Urothelium cell line (cell line): Measurements from ENCODE around the gene NRG4.
"Not testable (repeated sequence)": the region's sequence is repeated elsewhere in the genome, so short reads cannot be mapped to it uniquely, and the experiment has no call there.

ENCODE experiments used
- DNase-seq: peaks from one replicate; pipeline ENCODE4 v3.0.0; 2011; ENCODE audit warnings: low spot score, mixed read lengths
- FAIRE-seq: peaks from 2 replicates; lab custom pipeline; 2011; peaks lifted over from hg19 to GRCh38; lab: Jason Lieb, UNC

The NRG4 gene, protein sequence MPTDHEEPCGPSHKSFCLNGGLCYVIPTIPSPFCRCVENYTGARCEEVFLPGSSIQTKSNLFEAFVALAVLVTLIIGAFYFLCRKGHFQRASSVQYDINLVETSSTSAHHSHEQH

GRCh38 chr15:76011627-76012551 is at the start of gene NRG4:
NRG4 (minus strand) TSS chr15:76012424; CDS start chr15:76011230, 1,194 bp downstream.
- DNase-seq (peak; percentile 39), FAIRE-seq (no peak)

DNA sequence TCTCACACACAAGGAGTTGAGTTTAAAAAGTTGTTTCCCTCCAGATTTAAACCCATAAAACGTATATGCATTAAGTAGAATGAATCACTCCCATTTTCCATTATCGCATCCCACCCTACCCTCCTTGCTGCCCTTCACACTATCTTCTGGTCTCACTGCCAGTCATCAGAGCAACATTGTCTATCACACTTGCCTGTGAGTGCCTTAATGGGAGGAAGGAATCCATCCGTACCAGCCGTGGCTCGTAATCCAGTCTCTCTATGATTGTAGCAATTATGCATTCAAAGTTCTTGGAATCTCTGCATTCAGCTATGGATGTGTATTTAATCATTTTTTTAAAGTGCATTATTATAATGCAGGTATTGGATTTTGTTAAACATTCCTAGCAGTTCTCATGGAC is 49.5 kb upstream of the NRG4 start:
- DNase-seq (no peak), FAIRE-seq (no peak)

GRCh38 chr15:76060118-76060989 is 48.1 kb upstream of the NRG4 start:
- FAIRE-seq (no peak), DNase-seq (no peak)

DNA sequence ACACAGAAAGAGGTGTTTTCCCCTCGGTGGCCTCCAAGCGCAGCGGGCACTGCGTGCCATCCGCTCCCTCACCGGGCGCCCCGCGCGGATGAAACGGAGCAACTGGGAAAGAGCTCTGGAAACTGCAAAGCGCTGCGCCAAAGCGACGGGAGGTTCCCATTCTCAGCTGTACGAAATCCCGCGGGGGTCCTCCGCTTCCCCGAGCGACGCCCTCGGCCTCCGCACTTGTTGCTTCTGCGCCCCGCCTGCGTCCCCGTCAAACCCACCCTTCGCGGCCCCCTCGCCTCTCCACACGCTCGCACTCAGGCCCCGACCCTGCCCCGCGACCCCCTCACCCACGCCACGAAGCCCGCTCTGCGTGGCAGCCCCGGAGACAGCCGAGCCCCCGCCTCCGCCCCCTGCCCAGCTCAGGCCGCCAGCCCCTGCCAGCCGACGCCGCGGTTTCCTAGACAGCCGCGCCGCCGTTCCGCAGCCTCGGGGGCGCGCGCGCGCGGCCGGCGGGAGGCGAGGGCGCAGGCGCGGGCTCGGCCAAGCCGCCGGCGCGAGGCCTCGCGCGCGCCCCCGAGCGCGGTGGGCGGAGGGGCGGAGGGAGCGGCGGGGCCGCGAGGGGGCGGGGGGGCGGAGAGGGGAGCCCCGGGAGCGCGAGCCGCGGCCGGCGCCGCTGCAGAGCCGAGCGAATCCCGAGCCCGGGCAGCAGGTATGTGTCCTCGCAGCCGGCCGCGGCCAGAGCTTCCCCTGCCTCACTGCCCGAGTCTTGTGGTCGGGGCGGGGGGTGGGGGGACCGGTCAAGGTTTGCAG is 47.3 kb upstream of the NRG4 start, which contains the start of gene TMEM266:
Gene TMEM266, plus strand, starts transcription at position 666 of the 798 bp plus-strand sequence. CDS start 74,279 bp downstream, outside the sequence.
- FAIRE-seq (peak; percentile 89), DNase-seq (peak; percentile 92)

GRCh38 chr15:76058714-76059319 is 46.6 kb upstream of the NRG4 start:
- peak; percentile 62 for FAIRE-seq
- peak; percentile 35 for DNase-seq

DNA sequence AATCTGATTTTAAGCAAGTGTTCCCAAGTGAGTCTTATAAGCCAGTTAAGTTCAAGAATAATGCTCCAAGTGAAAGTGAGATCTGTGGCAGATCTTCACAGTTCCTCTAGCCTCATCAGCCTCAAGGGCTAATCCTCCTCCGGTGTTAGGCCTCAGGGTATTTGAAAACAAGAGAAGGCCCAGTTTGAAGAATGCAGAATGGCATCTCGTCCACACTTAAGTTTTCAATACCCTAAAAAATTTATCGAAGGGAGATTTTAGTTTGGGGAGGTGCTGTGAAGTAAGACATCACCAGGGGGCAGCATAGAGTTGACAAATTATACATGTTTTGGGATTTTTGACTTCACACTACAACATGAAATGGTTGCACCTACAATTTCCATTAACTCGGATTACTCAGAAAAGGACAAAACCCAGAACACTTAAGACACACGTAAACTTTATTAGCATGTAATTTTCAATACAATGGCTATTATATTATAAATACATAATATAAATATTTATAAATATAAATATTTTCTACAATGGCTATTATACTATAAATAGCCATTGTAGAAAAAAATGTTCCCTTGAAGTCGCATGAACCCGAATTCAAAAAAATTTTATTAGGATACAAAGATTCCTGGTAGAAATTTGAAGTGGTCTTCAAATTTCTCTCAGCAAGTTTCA is 45.2 kb upstream of the NRG4 start:
- FAIRE-seq = no peak

DNA sequence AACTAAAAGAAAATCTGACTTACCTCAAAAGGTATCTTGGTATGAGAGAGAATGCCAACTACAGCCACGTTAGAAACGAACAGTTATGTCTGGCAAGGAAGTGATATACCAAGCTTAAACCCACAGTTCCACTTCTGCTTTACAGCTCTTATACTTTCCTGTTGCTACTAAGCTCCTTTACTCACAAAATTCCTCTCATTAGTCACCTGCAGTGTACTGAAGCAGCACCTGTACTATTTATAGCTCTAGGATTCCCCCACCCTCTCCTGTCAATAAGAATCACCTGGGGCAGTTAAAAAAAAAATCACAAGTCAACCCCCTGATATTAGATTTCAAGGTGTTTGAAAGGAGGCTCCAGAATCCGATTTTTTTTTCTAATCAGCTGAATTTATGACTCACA is 44.7 kb upstream of the NRG4 start:
- FAIRE-seq = no peak
- no peak for DNase-seq

More for the DNA sequence above, 45.2 kb upstream of the NRG4 start:
- DNase-seq = peak; percentile 44

GRCh38 chr15:76054201-76054600 is 42.0 kb upstream of the NRG4 start:
- FAIRE-seq, DNase-seq: not testable (repeated sequence)

DNA sequence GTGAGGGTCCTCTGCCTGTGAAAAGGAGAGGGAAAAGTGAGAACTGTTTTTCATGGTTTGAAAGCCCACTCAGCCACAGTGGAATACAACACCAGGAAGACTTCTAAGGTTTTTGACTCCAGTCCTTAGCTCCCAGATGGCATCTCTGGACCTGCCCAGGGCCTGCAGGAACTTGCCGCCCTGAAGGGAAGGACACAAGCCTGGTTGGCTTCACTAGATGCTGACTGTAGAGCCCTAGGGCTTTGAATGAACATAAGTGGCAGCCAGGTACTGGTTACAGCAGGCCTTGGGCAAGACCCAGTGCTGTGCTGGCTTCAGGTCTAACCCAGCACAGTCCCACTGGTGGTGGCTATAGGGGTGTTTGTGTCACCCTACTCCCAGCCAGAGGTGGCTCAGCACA is 26.3 kb upstream of the NRG4 start:
- DNase-seq = no peak
- FAIRE-seq = no peak

- FAIRE-seq (no peak), DNase-seq (no peak)
Measured at GRCh38 chr15:76035593-76035992, 23.4 kb upstream of the NRG4 start.

DNA sequence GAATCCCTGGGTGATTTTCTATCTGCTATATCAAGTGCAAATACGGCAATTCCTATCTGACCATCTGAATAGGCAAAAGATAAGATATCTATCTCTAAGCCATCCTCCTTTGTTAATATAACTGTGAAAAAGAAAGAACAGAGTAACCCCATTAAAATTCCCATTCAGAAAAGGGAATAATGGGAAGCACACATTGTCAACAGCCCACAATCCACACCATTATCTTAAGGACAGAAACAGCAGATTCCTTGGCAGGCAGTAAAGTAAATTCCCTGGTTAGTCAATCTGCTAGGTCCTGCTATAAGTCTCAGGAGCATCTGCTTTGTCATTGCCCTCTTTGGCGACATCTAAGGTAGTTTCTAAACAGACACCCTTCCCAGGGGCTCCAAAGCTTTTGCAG is 21.9 kb upstream of the NRG4 start:
- DNase-seq = no peak
- FAIRE-seq = no peak

- no peak for FAIRE-seq
Measured at GRCh38 chr15:76033438-76033837, 21.2 kb upstream of the NRG4 start.

DNA sequence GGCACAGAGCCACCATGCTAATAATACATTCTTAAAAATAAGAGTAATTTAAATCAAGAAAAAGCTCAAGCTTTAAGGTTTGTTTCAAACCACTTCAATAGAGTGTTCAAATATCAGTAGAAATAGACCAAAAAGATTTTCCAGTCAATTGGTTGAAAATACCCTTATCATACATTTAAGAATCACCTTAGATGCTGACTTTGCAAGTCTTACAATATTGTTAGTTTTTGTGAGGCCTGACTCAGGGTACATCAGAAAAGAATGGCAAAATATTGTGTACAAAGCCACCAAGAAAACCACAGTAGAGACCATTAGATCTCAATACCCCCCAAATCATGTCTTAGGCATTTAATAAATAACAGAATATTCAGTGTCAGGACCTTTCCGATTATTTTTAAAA is 19.8 kb upstream of the NRG4 start:
- FAIRE-seq (no peak), DNase-seq (no peak)

More at GRCh38 chr15:76033438-76033837, 21.2 kb upstream of the NRG4 start:
- no peak for DNase-seq

DNA sequence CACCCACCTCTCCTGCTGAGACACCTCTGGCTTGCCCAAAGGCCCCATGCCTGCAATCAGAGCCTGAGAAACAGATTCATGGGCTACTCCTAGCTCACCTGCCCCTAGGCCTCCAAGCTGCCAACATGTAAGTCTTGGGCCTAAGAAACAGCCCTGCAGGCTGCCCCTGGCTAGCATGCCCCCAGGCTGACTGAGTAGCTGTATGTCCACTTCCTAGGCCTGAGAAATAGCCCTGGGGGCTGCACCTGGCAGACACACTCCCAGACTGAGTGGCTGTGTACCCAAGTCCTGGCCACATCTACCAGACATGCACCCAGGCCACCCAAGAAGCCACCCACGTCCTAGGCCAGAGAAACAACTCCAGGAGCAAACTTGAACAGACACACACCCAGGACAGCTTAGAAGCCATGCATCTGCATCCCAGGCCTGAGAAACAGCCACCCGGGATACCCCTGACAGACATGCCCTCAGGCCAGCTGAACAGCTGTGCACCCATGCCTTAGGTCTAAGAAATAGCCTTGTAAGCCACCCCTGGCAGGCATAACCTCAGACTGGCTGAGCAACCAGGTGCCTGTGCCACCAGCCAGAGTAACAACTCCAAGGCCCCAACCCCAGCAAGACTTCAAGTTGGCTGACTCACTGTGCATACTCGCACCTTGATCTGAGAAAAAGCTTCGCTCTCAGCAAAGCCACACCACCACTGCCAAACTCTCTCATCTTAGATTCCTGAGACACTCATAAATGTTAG is 12.0 kb upstream of the NRG4 start:
- no peak for DNase-seq
- no peak for FAIRE-seq

DNA sequence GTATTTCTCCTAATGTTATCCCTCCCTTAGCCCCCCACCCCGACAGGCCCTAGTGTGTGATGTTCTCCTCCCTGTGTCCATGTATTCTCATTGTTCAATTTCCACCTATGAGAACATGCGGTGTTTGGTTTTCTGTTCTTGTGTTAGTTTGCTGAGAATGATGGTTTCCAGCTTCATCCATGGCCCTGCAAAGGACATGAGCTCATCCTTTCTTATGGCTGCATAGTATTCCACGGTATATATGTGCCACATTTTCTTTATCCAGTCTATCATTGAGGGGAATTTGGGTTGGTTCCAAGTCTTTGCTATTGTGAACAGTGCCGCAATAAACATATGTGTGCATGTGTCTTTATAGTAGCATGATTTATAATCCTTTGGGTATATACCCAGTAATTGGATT is 1.2 kb upstream of the NRG4 start:
- not testable (repeated sequence) for FAIRE-seq, DNase-seq

DNA sequence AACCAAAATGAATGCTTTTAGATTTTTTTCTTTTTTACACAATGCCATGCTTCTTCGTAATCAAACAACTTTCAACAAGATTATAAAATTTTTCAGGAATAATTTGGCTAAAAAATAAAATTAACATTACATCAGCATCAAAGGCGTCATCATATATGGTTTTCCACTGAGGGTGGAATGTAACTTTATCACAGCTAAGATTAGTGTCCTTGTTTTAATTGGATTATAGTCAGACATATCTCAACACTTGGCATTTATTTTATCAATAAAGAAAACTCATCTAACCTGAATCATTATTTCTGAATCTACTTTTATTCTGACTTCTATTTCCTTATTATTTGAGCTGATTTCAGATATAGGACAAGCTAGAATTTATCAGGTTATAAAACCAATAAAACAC is 1.6 kb downstream of the NRG4 start:
- no peak for FAIRE-seq
- DNase-seq = no peak

- DNase-seq = no peak
- FAIRE-seq = no peak
Measured at GRCh38 chr15:76006136-76006778, 6.0 kb downstream of the NRG4 start.

GRCh38 chr15:76003364-76003763 is 8.9 kb downstream of the NRG4 start:
- DNase-seq (no peak), FAIRE-seq (no peak)
